GM23248 (cell line): ENCODE measurements around the gene ADORA1. TPM values are rescaled to one million over a fixed set of nuclear protein-coding genes. Genes with fewer than 3 reads are reported as not detected.

Source experiments
- DNase-seq: peaks from one replicate; pipeline ENCODE4 v3.0.0-alpha.2; 2015
- H2AFZ ChIP-seq: fragments of 200-600 bp; sonication (generic); 2 replicates; pipeline ENCODE4 v1.6.1; 2016; ENCODE audit warnings: antibody characterized with exemption
- H3F3A ChIP-seq: fragments of 200-600 bp; sonication (generic); 2 replicates; pipeline ENCODE4 v1.6.1; 2016; ENCODE audit warnings: mild to moderate bottlenecking, antibody characterized with exemption, mixed run types; ENCODE audit not compliant: insufficient read depth
- H3K27ac ChIP-seq: fragments of 200-600 bp; sonication (generic); 2 replicates; pipeline ENCODE4 v1.5.1; 2016; ENCODE audit warnings: mild to moderate bottlenecking
- H3K27me3 ChIP-seq: fragments of 200-600 bp; sonication (generic); replicated peaks from 2 replicates; pipeline ENCODE4 v1.6.1; 2016; ENCODE audit warnings: mild to moderate bottlenecking; ENCODE audit not compliant: insufficient read depth
- H3K36me3 ChIP-seq: fragments of 200-600 bp; sonication (generic); 2 replicates; pipeline ENCODE4 v1.6.1; 2016; ENCODE audit warnings: low read depth, mild to moderate bottlenecking
- H3K4me1 ChIP-seq: fragments of 200-600 bp; sonication (generic); 2 replicates; pipeline ENCODE4 v1.6.1; 2016; ENCODE audit warnings: mild to moderate bottlenecking; ENCODE audit not compliant: insufficient read depth
- H3K4me2 ChIP-seq: fragments of 200-600 bp; sonication (generic); one replicate; pipeline ENCODE4 v1.6.1; 2016; ENCODE audit warnings: mild to moderate bottlenecking; ENCODE audit not compliant: unreplicated experiment
- H3K4me3 ChIP-seq: fragments of 200-600 bp; sonication (generic); 2 replicates; pipeline ENCODE4 v1.5.1; 2016; ENCODE audit warnings: mild to moderate bottlenecking
- H3K79me2 ChIP-seq: fragments of 200-600 bp; sonication (generic); 2 replicates; pipeline ENCODE4 v1.6.1; 2016; ENCODE audit warnings: mild to moderate bottlenecking; ENCODE audit not compliant: insufficient read depth
- H3K9ac ChIP-seq: fragments of 200-600 bp; sonication (generic); 2 replicates; pipeline ENCODE4 v1.6.1; 2016; ENCODE audit warnings: mild to moderate bottlenecking
- H3K9me2 ChIP-seq: fragments of 200-600 bp; sonication (generic); 2 replicates; pipeline ENCODE4 v1.6.1; 2016; ENCODE audit warnings: mixed run types, mild to moderate bottlenecking, moderate library complexity; ENCODE audit not compliant: insufficient read depth
- H3K9me3 ChIP-seq: fragments of 200-600 bp; sonication (generic); one replicate; pipeline ENCODE4 v1.6.1; 2017; ENCODE audit warnings: low read depth
- H4K20me1 ChIP-seq: fragments of 200-600 bp; sonication (generic); 2 replicates; pipeline ENCODE4 v1.6.0; 2016; ENCODE audit not compliant: insufficient read depth
- EZH2 ChIP-seq: fragments of 200-600 bp; sonication (generic); IDR thresholded peaks from 2 replicates; pipeline ENCODE4 v1.6.1; 2018; ENCODE audit warnings: antibody characterized with exemption, mild to moderate bottlenecking; ENCODE audit not compliant: insufficient read depth, poor library complexity, severe bottlenecking
- EZH2phosphoT487 ChIP-seq: fragments of 200-600 bp; sonication (generic); IDR thresholded peaks from 2 replicates; pipeline ENCODE4 v1.6.1; 2018; ENCODE audit warnings: antibody characterized with exemption, moderate library complexity, mild to moderate bottlenecking, low read depth; ENCODE audit not compliant: insufficient read depth
- WGBS, 2 experiments: methylation state at CpG; one replicate each; pipeline ENCODE4 v1.1.6; 2015 to 2017; ENCODE audit warnings: low lambda C conversion rate in 2 of 2, low coverage in 1 of 2; ENCODE audit errors: missing lambda C conversion rate in 2 of 2; 5-methylcytosine and 5-hydroxymethylcytosine counted together
- in situ Hi-C: fragments of 300-500 bp; cut with MboI; formaldehyde crosslinking; loops from 2 replicates; pipeline ENCODE4 v1.15.0; 2020
- polyA plus RNA-seq: library from polyadenylated mRNA; unstranded; fragments of >200 nt; fragmentation: Nextera tagmentation; extraction: Ambion mirVana; gene quantifications from 2 replicates; pipeline ENCODE4 v1.2.1, GENCODE V29; 2016
- total RNA-seq: library from RNA; depleted of rRNA; stranded (reverse); fragments of >200 nt; shearing (Covaris generic); gene quantifications from 2 replicates; pipeline ENCODE4 v1.2.3, GENCODE V29; 2014

Gene ADORA1
- total and polyA plus RNA-seq, 2 experiments from 2014 or later = 2.2 to 5.8 TPM

DNA sequence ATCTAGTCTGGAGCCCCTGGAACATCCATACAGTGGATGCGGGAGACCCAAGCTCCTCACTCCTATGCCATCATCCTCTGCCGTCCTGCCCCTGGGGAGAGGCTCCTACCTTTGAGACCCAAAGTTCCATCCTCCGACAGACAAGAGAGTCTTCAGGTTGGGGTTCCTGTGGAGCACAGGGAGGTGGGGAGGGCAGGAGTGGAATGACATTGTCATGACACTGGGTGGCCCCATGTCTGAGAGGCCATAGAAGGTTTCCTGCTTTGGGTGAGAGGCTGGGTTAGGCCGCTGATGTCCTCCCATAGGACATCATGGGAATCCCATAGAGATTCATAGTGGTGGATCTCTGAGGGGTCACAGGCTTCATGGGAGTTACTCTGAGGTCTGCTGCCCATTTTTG, 56.9 kb downstream of the ADORA1 start:
- H3K4me2 ChIP-seq = no peak overlapping the region
- no peak overlapping the region for H3K9ac ChIP-seq
- no peaks in the 10 kb centered on the region for H3K36me3 ChIP-seq
- H3F3A ChIP-seq = no peaks in the 10 kb centered on the region
- no peaks in the 10 kb centered on the region for H3K79me2 ChIP-seq
- 79 to 85% methylated on average over 4 of the region's 4 CpGs for WGBS, 2 experiments
- no peaks in the 10 kb centered on the region for H3K9me3 ChIP-seq
- H3K4me1 ChIP-seq = no peaks in the 10 kb centered on the region
- no peak overlapping the region for H3K27ac ChIP-seq
- H4K20me1 ChIP-seq = no peaks in the 10 kb centered on the region
- H3K9me2 ChIP-seq = no peaks in the 10 kb centered on the region
- no peak for DNase-seq
- in situ Hi-C loops = no loop called here
- no peak overlapping the region for H2AFZ ChIP-seq
- H3K4me3 ChIP-seq = no peak overlapping the region
- TF ChIP-seq EZH2phosphoT487 (no peak), EZH2 (no peak)
- no peaks in the 10 kb centered on the region for H3K27me3 ChIP-seq

DNA sequence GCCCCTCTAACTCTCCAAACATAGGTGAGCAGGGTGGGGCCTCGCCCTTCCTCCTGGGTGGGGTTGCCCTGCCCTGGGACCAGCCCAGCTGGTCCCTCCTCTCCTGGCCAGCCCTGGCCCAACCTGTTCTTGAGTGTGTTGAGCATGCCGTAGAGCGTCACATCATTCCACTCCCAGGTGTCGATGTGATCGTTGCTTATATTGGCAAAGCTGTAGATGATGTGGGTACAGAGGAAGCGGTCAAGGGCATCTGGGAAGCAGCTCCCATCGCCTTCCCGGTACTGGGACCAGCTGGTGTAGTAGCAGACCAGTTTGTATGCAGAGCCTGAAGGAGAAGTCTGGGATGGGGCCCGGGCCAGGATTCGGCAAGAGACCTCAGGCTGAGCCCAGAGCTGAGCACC, 57.5 kb downstream of the ADORA1 start:
- no peak overlapping the region for H3K4me3 ChIP-seq
- H3K9me2 ChIP-seq = no peaks in the 10 kb centered on the region
- no peak overlapping the region for H3K4me2 ChIP-seq
- no peaks in the 10 kb centered on the region for H3K4me1 ChIP-seq
- H3K27me3 ChIP-seq = no peaks in the 10 kb centered on the region
- H3K36me3 ChIP-seq = no peaks in the 10 kb centered on the region
- H3K27ac ChIP-seq = no peak overlapping the region
- H2AFZ ChIP-seq = no peak overlapping the region
- H3K79me2 ChIP-seq = no peaks in the 10 kb centered on the region
- in situ Hi-C loops = no loop called here
- H4K20me1 ChIP-seq = no peaks in the 10 kb centered on the region
- H3K9me3 ChIP-seq = no peaks in the 10 kb centered on the region
- no peaks in the 10 kb centered on the region for H3F3A ChIP-seq
- H3K9ac ChIP-seq = no peak overlapping the region
- 88 to 90% methylated on average over 10 of the region's 10 CpGs for WGBS, 2 experiments
- TF ChIP-seq EZH2 = no peak
- no peak for TF ChIP-seq EZH2phosphoT487
- DNase-seq = no peak

DNA sequence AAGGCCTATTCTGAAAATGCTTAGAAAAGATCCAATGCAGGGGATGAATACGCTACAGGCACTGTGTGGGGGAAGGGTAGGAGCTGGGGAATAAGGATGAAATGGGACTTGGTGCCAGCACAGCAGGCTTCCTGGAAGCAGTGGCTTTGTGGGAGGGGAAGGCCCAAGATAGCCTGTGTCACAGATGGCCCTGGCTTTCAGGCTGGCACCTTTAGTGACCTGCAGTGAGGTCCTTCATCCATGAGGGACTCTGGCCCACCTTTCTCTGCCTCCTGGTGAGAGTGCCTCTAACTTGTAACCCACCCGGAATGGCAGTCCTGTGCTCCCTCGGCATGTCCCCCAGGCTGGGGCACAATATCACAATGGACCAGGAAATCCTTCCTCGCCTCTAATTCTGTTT, 58.1 kb downstream of the ADORA1 start:
- no peak for TF ChIP-seq EZH2
- no peak for TF ChIP-seq EZH2phosphoT487
- H3K9me2 ChIP-seq = no peaks in the 10 kb centered on the region
- no peaks in the 10 kb centered on the region for H4K20me1 ChIP-seq
- no peaks in the 10 kb centered on the region for H3K4me1 ChIP-seq
- 80 to 90% methylated on average over 4 of the region's 4 CpGs for WGBS, 2 experiments
- in situ Hi-C loops = no loop called here
- H3K9ac ChIP-seq = no peak overlapping the region
- no peaks in the 10 kb centered on the region for H3K9me3 ChIP-seq
- H3K27ac ChIP-seq = no peak overlapping the region
- no peak overlapping the region for H3K4me3 ChIP-seq
- H2AFZ ChIP-seq = no peak overlapping the region
- no peak overlapping the region for H3K4me2 ChIP-seq
- DNase-seq = no peak
- H3K36me3 ChIP-seq = no peaks in the 10 kb centered on the region
- no peaks in the 10 kb centered on the region for H3K79me2 ChIP-seq
- no peaks in the 10 kb centered on the region for H3F3A ChIP-seq
- no peaks in the 10 kb centered on the region for H3K27me3 ChIP-seq

DNA sequence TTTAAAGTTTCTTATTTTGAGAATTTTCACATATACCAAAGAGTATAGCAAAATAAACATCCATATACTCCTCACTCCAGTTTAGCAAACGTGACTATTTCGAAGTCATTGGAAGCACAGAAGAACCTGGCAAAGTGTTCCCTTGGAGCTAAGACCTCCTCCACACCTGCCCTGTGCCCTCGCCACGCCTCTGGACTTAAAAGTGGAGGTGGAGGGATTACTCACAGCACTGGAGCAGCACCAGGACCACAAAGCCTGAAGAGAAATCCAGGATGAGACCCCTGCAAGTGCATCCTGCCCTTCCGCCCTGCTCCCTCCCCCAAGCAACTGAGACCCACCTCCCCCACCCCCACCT, 58.5 kb downstream of the ADORA1 start:
- Histone ChIP-seq H2AFZ (no peak overlapping the region), H3K9me3 (no peaks in the 10 kb centered on the region), H3K9me2 (no peaks in the 10 kb centered on the region), H4K20me1 (no peaks in the 10 kb centered on the region), H3K36me3 (no peaks in the 10 kb centered on the region), H3K4me1 (no peaks in the 10 kb centered on the region), H3K4me2 (no peak overlapping the region), H3F3A (no peaks in the 10 kb centered on the region), H3K27ac (no peak overlapping the region), H3K79me2 (no peaks in the 10 kb centered on the region), H3K4me3 (no peak overlapping the region), H3K27me3 (no peaks in the 10 kb centered on the region), H3K9ac (no peak overlapping the region)
- 93 to 96% methylated on average over 4 to 5 of the region's 5 CpGs for WGBS, 2 experiments
- DNase-seq = no peak
- in situ Hi-C loops = no loop called here
- TF ChIP-seq EZH2phosphoT487 (no peak), EZH2 (no peak)
